K562 (cell line): Measurements from ENCODE around the gene CTDSP2. TPM values are rescaled to one million over a fixed set of nuclear protein-coding genes. Genes with fewer than 3 reads are reported as not detected.

Source experiments
- ATAC-seq: fragments of 200-7000 bp; cut with Tn5 transposase; 3 replicates; pipeline ENCODE4 v1.9.1; 2020; ENCODE audit warnings: moderate library complexity
- BruUV-seq: library from RNA; stranded (reverse); fragments of 400-500 nt; replicated peaks from 2 replicates; lab custom pipeline; 2021; lab: Mats Ljungman, UMichigan
- CTCF ChIA-PET: fragments of 300-600 bp; formaldehyde crosslinking; extraction: SDS; loops from one replicate; lab custom pipeline; 2021; ENCODE audit warnings: low intra/inter-chr PET ratio; lab: Yijun Ruan, JAX
- POLR2A ChIA-PET: fragments of 300-600, 350-650 bp; sonication (Branson Sonifier 250); formaldehyde crosslinking; extraction: SDS; loops from one replicate; lab custom pipeline; 2021; ENCODE audit warnings: antibody characterized with exemption, inconsistent platforms; lab: Yijun Ruan, JAX
- DNase-seq, 4 experiments: peaks; one replicate each; pipeline versions ENCODE4 v3.0.0 to v3.0.0-alpha.2; 2011 to 2018; ENCODE audit warnings: low spot score in 3 of 4, mixed read lengths in 3 of 4; ENCODE audit errors: extremely low read depth in 1 of 4
- FAIRE-seq: peaks from 2 replicates; lab custom pipeline; 2011; peaks lifted over from hg19 to GRCh38; lab: Jason Lieb, UNC
- H2AFZ ChIP-seq: 2 replicates; pipeline ENCODE4 v1.6.0; 2011; ENCODE audit warnings: low read depth, low read length, control low read depth, inconsistent platforms
- H3K27ac ChIP-seq: fragments of 200-600 bp; 3 replicates; pipeline ENCODE4 v1.8.0; 2011; ENCODE audit warnings: low read depth, mild to moderate bottlenecking, control low read depth, inconsistent platforms, low read length, moderate library complexity, mixed read lengths; ENCODE audit errors: extremely low read depth
- H3K27me3 ChIP-seq, 2 experiments: fragments of 300-600 bp in 1 of 2; 2 replicates in 1 of 2; 3 replicates in 1 of 2; pipeline versions ENCODE4 v1.6.0 to v1.8.0; 2011; ENCODE audit warnings: inconsistent platforms in 2 of 2, low read length in 2 of 2, mild to moderate bottlenecking in 1 of 2, mixed read lengths in 1 of 2, moderate library complexity in 1 of 2; ENCODE audit not compliant: control insufficient read depth in 2 of 2, insufficient read depth in 2 of 2
- H3K36me3 ChIP-seq: fragments of 300-600 bp; 3 replicates; pipeline ENCODE4 v1.8.0; 2011; ENCODE audit warnings: mild to moderate bottlenecking, low read length, inconsistent platforms; ENCODE audit not compliant: control insufficient read depth, insufficient read depth
- H3K4me1 ChIP-seq, 2 experiments: fragments of 200-600 bp in 1 of 2; replicated peaks in 1 of 2; 2 replicates in 1 of 2; 3 replicates in 1 of 2; pipeline versions ENCODE4 v1.5.1 to v1.8.0; 2011; ENCODE audit warnings: inconsistent platforms in 2 of 2, low read length in 2 of 2, mild to moderate bottlenecking in 1 of 2, mixed read lengths in 1 of 2, moderate library complexity in 1 of 2; ENCODE audit not compliant: control insufficient read depth in 2 of 2, insufficient read depth in 2 of 2
- H3K4me2 ChIP-seq: 2 replicates; pipeline ENCODE4 v1.6.1; 2011; ENCODE audit warnings: low read length, control low read depth, inconsistent platforms, mixed read lengths; ENCODE audit not compliant: insufficient read depth
- H3K4me3 ChIP-seq: fragments of 200-600 bp; sonication (generic), shearing (Covaris generic); 2 replicates; pipeline ENCODE4 v1.5.1; 2016; ENCODE audit warnings: control low read depth, inconsistent platforms
- H3K79me2 ChIP-seq: fragments of 200-600 bp; 3 replicates; pipeline ENCODE4 v1.8.0; 2011; ENCODE audit warnings: low read length, inconsistent platforms; ENCODE audit not compliant: control insufficient read depth, insufficient read depth
- H3K9ac ChIP-seq, 2 experiments: 2 replicates each; pipeline versions ENCODE4 v1.6.0 to v1.6.1; 2011; ENCODE audit warnings: low read depth in 2 of 2, low read length in 2 of 2, control low read depth in 1 of 2, inconsistent platforms in 1 of 2, mild to moderate bottlenecking in 1 of 2, mixed read lengths in 1 of 2; ENCODE audit not compliant: insufficient read depth in 1 of 2
- H3K9me1 ChIP-seq: one replicate; pipeline ENCODE4 v1.6.0; 2011; ENCODE audit warnings: inconsistent platforms, mild to moderate bottlenecking, low read length, moderate library complexity; ENCODE audit not compliant: control insufficient read depth, insufficient read depth
- H3K9me3 ChIP-seq: replicated peaks from 2 replicates; pipeline ENCODE4 v1.5.1; 2011; ENCODE audit warnings: low read depth, low read length, inconsistent platforms; ENCODE audit not compliant: control insufficient read depth, insufficient read depth
- H4K20me1 ChIP-seq: replicated peaks from 2 replicates; pipeline ENCODE4 v1.6.1; 2011; ENCODE audit warnings: low read length, inconsistent platforms, mixed read lengths; ENCODE audit not compliant: control insufficient read depth, insufficient read depth
- DIDO1 ChIP-seq: fragments of 450-650 bp; IDR thresholded peaks from 2 replicates; pipeline ENCODE4 v1.6.1; 2016; ENCODE audit warnings: low read depth, missing biosample characterization, missing genetic modification characterization
- POLR2G ChIP-seq: fragments of 200-400 bp; formaldehyde crosslinking; IDR thresholded peaks from 2 replicates; pipeline ENCODE4 v1.6.1; 2017; ENCODE audit warnings: low read depth, mild to moderate bottlenecking, antibody characterized with exemption, low read length, moderate library complexity
- ZNF57 ChIP-seq: fragments of 450-650 bp; formaldehyde crosslinking; IDR thresholded peaks from 2 replicates; pipeline ENCODE4 v1.4.0; 2020; ENCODE audit warnings: mild to moderate bottlenecking, moderate library complexity
- WGBS: fragments of 100-300 bp; shearing (Covaris generic); methylation state at CpG from one replicate; pipeline ENCODE4 v1.1.6; 2016; ENCODE audit warnings: low coverage, mixed read lengths; ENCODE audit not compliant: insufficient coverage; ENCODE audit errors: missing lambda C conversion rate; 5-methylcytosine and 5-hydroxymethylcytosine counted together
- in situ Hi-C: fragments of 300-500 bp; cut with MboI; formaldehyde crosslinking; loops from 4 replicates; pipeline ENCODE4 v1.15.0; 2018; ENCODE audit warnings: inconsistent platforms, mixed read lengths
- intact Hi-C: fragments of 100-400 bp; cut with micrococcal nuclease; formaldehyde crosslinking; loops from 2 replicates; pipeline ENCODE4 v1.14.2; 2022
- polyA plus RNA-seq, 8 experiments: library from polyadenylated mRNA; depleted of rRNA in 4 of 8; stranded (reverse) in 5 of 8; unstranded in 3 of 8; fragments of >200 nt; fragmentation: Nextera tagmentation in 2 of 8; fragmentation: Illumina TruSeq in 1 of 8; extraction: Ambion mirVana in 2 of 8; extraction: Trizol in 1 of 8; gene quantifications; 2 replicates each; pipeline versions ENCODE4 v1.2.1 to v1.2.3, GENCODE V29; 2011 to 2014; ENCODE audit warnings: inconsistent platforms in 1 of 8, missing spikeins in 1 of 8
- total RNA-seq, 7 experiments: library from RNA; depleted of rRNA in 6 of 7; stranded (reverse); fragments of >200 nt in 6 of 7; fragmentation: Illumina TruSeq in 2 of 7; extraction: Trizol in 2 of 7; gene quantifications; 2 replicates each; pipeline versions ENCODE4 v1.2.1 to v1.2.3, GENCODE V29; 2011 to 2021; ENCODE audit warnings: low replicate concordance in 1 of 7

The CTDSP2 gene
- total and polyA plus RNA-seq, 9 of the 15 experiments (the other 6 are each of a cell fraction or from before 2014, with no cell fraction given) = 20.4 to 108 (median 47.7) TPM

GRCh38 chr12:57823908-57824640 is 22.5 kb downstream of the CTDSP2 start:
- Histone ChIP-seq H3K79me2 (peaks cover 2% of the 10 kb centered on the region; the same call in 2 of the 3 replicates), H3K9me3 (no peaks in the 10 kb centered on the region), H3K9ac (peak overlapping the region in 1 of 2 experiments; percentile 60; a peak in 1 of 4 replicates), H3K9me1 (no peaks in the 10 kb centered on the region), H3K36me3 (peaks cover 77% of the 10 kb centered on the region), H3K4me3 (no peak overlapping the region), H3K27me3 (no peaks in the 10 kb centered on the region), H3K4me1 (no peaks in the 10 kb centered on the region), H3K4me2 (no peak overlapping the region), H2AFZ (no peak overlapping the region), H4K20me1 (peaks cover 15% of the 10 kb centered on the region), H3K27ac (no peak overlapping the region)
- ChIA-PET CTCF (no interaction called here), POLR2A (interaction anchor here (0.5 to 1.4 kb wide), 8 partner anchors 9 to 480 kb away, joined by 3 to 11 read pairs (median 3); no protein-coding TSS in a partner anchor)
- intact Hi-C loops (no loop called here), in situ Hi-C loops (no loop called here)
- TF ChIP-seq ZNF57 (CRISPR knock-in tag) (no peak), POLR2G (peak; percentile 31; the same call in 1 of the 2 replicates)
- 93% methylated on average over 18 of the region's 18 CpGs for WGBS
- ATAC-seq = no peak
- DNase-seq = no peak
- no peak for FAIRE-seq
- no TSS peak for BruUV-seq

GRCh38 chr12:57823131-57823907 is 23.2 kb downstream of the CTDSP2 start:
- H3K9ac ChIP-seq = no peak overlapping the region
- no TSS peak for BruUV-seq
- no peaks in the 10 kb centered on the region for H3K9me3 ChIP-seq
- H4K20me1 ChIP-seq = peaks cover 13% of the 10 kb centered on the region
- CTCF ChIA-PET = no interaction called here
- TF ChIP-seq POLR2G (peak; percentile 15; the same call in 1 of the 2 replicates), DIDO1 (tag) (no peak)
- DNase-seq (no peak), FAIRE-seq (peak; percentile 78), ATAC-seq (no peak)
- H3K27ac ChIP-seq = no peak overlapping the region
- no peaks in the 10 kb centered on the region for H3K9me1 ChIP-seq
- no peak overlapping the region for H2AFZ ChIP-seq
- peaks cover 69% of the 10 kb centered on the region for H3K36me3 ChIP-seq
- no peak overlapping the region for H3K4me2 ChIP-seq
- H3K27me3 ChIP-seq = no peaks in the 10 kb centered on the region
- H3K4me3 ChIP-seq = no peak overlapping the region
- POLR2A ChIA-PET = interaction anchor here (0.6 to 1.3 kb wide), 9 partner anchors 8 to 132 kb away, joined by 3 to 11 read pairs (median 3); no protein-coding TSS in a partner anchor
- H3K79me2 ChIP-seq = no peaks in the 10 kb centered on the region; the same call in 2 of the 3 replicates
- intact Hi-C loops = no loop called here
- H3K4me1 ChIP-seq = no peaks in the 10 kb centered on the region
- WGBS = 93% methylated on average over 17 of the region's 17 CpGs
- in situ Hi-C loops = no loop called here
